Mucosa of rectum (tissue), 2 donors: ENCODE data around the gene ACADVL.

Source experiments
- H3K27ac ChIP-seq, 2 donors: one replicate each; pipeline ENCODE4 v1.7.0; 2013; ENCODE audit warnings: inconsistent platforms in 2 of 2, low read depth in 2 of 2, low read length in 2 of 2
- H3K27me3 ChIP-seq, 2 donors: one replicate each; pipeline ENCODE4 v1.7.0; 2013; ENCODE audit warnings: low read length in 2 of 2; ENCODE audit not compliant: control insufficient read depth in 2 of 2, insufficient read depth in 2 of 2
- H3K36me3 ChIP-seq, 2 donors: one replicate each; pipeline ENCODE4 v1.7.0; 2013; ENCODE audit warnings: low read length in 2 of 2; ENCODE audit not compliant: control insufficient read depth in 2 of 2, insufficient read depth in 2 of 2
- H3K4me1 ChIP-seq, 2 donors: one replicate each; pipeline ENCODE4 v1.7.0; 2013; ENCODE audit warnings: low read length in 2 of 2, mild to moderate bottlenecking in 1 of 2; ENCODE audit not compliant: control insufficient read depth in 2 of 2, insufficient read depth in 2 of 2
- H3K4me3 ChIP-seq, 2 donors: one replicate each; pipeline ENCODE4 v1.7.0; 2013; ENCODE audit warnings: low read length in 2 of 2
- H3K9ac ChIP-seq, 2 donors: one replicate each; pipeline ENCODE4 v1.7.0; 2013; ENCODE audit warnings: low read length in 2 of 2, low read depth in 1 of 2, mild to moderate bottlenecking in 1 of 2
- H3K9me3 ChIP-seq, 2 donors: one replicate each; pipeline ENCODE4 v1.7.0; 2013; ENCODE audit warnings: low read length in 2 of 2; ENCODE audit not compliant: control insufficient read depth in 2 of 2
- donor health status: healthy.
- donor health status: Normal muscosa, but diverticular disease.

The ACADVL gene

GRCh38 chr17:7216242-7217112, 3.3 kb upstream of the ACADVL start:
- Histone ChIP-seq H3K27me3 (peaks cover 3 to 6% of the 10 kb centered on the region in 2 donors), H3K4me1 (peaks cover 37 to 40% of the 10 kb centered on the region in 2 donors), H3K9ac (no peak overlapping the region), H3K27ac (peak overlapping the region in 1 of 2 donors; percentile 38), H3K9me3 (no peaks in the 10 kb centered on the region), H3K4me3 (peak overlapping the region in 1 of 2 donors; percentile 15), H3K36me3 (peaks cover 4 to 5% of the 10 kb centered on the region in 2 donors)

- no peaks in the 10 kb centered on the region for H3K9me3 ChIP-seq
- H3K9ac ChIP-seq = peak overlapping the region in 1 of 2 donors; percentile 26
- peaks cover 45 to 46% of the 10 kb centered on the region in 2 donors for H3K4me1 ChIP-seq
- H3K27ac ChIP-seq = peak overlapping the region; percentile 30 to 56
- peaks cover 12 to 13% of the 10 kb centered on the region in 2 donors for H3K36me3 ChIP-seq
- H3K4me3 ChIP-seq = peak overlapping the region; percentile 33 to 57
- no peaks in the 10 kb centered on the region for H3K27me3 ChIP-seq
These were observed 2.4 kb upstream of the ACADVL start for GRCh38 chr17:7217113-7217987.

- Histone ChIP-seq H3K9me3 (no peaks in the 10 kb centered on the region), H3K27me3 (no peaks in the 10 kb centered on the region), H3K4me3 (peak overlapping the region in 1 of 2 donors; percentile 33), H3K9ac (no peak overlapping the region), H3K4me1 (peaks cover 46 to 49% of the 10 kb centered on the region in 2 donors), H3K27ac (peak overlapping the region; percentile 30 to 56), H3K36me3 (peaks cover 20 to 21% of the 10 kb centered on the region in 2 donors)
These were observed 1.6 kb upstream of the ACADVL start for GRCh38 chr17:7218166-7218565.

- Histone ChIP-seq H3K27ac (peak overlapping the region in 1 of 2 donors; percentile 99), H3K9ac (no peak overlapping the region), H3K9me3 (no peaks in the 10 kb centered on the region), H3K4me3 (no peak overlapping the region), H3K36me3 (peaks cover 26 to 27% of the 10 kb centered on the region in 2 donors), H3K4me1 (peaks cover 45 to 48% of the 10 kb centered on the region in 2 donors), H3K27me3 (no peaks in the 10 kb centered on the region)
These were observed 980 bp upstream of the ACADVL start for GRCh38 chr17:7218758-7219157.

GRCh38 chr17:7219229-7219811, 418 bp upstream of the ACADVL start:
- Histone ChIP-seq H3K27me3 (no peaks in the 10 kb centered on the region), H3K36me3 (peaks cover 31 to 33% of the 10 kb centered on the region in 2 donors), H3K4me1 (peaks cover 41 to 45% of the 10 kb centered on the region in 2 donors), H3K27ac (peak overlapping the region; percentile 99), H3K4me3 (peak overlapping the region; percentile 84 to 88), H3K9ac (peak overlapping the region; percentile 92 to 98), H3K9me3 (no peaks in the 10 kb centered on the region)

- Histone ChIP-seq H3K36me3 (peaks cover 40 to 42% of the 10 kb centered on the region in 2 donors), H3K4me1 (peaks cover 36 to 41% of the 10 kb centered on the region in 2 donors), H3K9ac (peak overlapping the region; percentile 92 to 98), H3K27ac (peak overlapping the region; percentile 99), H3K9me3 (no peaks in the 10 kb centered on the region), H3K27me3 (no peaks in the 10 kb centered on the region), H3K4me3 (peak overlapping the region; percentile 84 to 88)
These were observed 997 bp downstream of the ACADVL start for GRCh38 chr17:7220593-7221277.

GRCh38 chr17:7221278-7222092, 1.7 kb downstream of the ACADVL start:
- Histone ChIP-seq H3K9ac (peak overlapping the region; percentile 92 to 98), H3K27me3 (no peaks in the 10 kb centered on the region), H3K4me1 (peaks cover 36 to 38% of the 10 kb centered on the region in 2 donors), H3K9me3 (no peaks in the 10 kb centered on the region), H3K36me3 (peaks cover 43 to 47% of the 10 kb centered on the region in 2 donors), H3K4me3 (peak overlapping the region; percentile 84 to 88), H3K27ac (peak overlapping the region; percentile 99)

GRCh38 chr17:7222093-7222971, 2.6 kb downstream of the ACADVL start:
- H3K27ac ChIP-seq = no peak overlapping the region
- H3K4me1 ChIP-seq = peaks cover 36 to 38% of the 10 kb centered on the region in 2 donors

More at GRCh38 chr17:7222093-7222971, 2.6 kb downstream of the ACADVL start:
- Histone ChIP-seq H3K27me3 (no peaks in the 10 kb centered on the region), H3K9ac (peak overlapping the region in 1 of 2 donors; percentile 32), H3K9me3 (no peaks in the 10 kb centered on the region), H3K4me3 (no peak overlapping the region), H3K36me3 (peaks cover 51 to 56% of the 10 kb centered on the region in 2 donors)
